ENCODE results near the gene ATP6V0A1.
A peak's percentile ranks its signal among the peaks of the same experiment; 100 is the strongest.

Gene ATP6V0A1

GRCh38 chr17:42494673-42495072 lies 36.0 kb downstream of the ATP6V0A1 start:
- H3F3A ChIP-seq (ENCODE audit: low read depth): 0 out of 2 replicates have a peak, but pooled peaks cover 4% of the 10 kb centered on the region
- TF ChIP-seq CTCF (conservative IDR thresholded peaks at IDR 0.05; ENCODE audit: low read length) (no peak), EZH2phosphoT487 (IDR thresholded peaks at IDR 0.05; ENCODE audit: borderline replicate concordance) (no peak)
- H3K4me1 ChIP-seq (ENCODE audit: insufficient read depth, low read length, poor library complexity, severe bottlenecking): peaks cover 35% of the 10 kb centered on the region
- no peaks in the 10 kb centered on the region for H3K79me2 ChIP-seq (ENCODE audit: insufficient read depth, low read length)
- H3K9ac ChIP-seq (ENCODE audit: low read depth, low read length, poor library complexity, severe bottlenecking): no peak overlapping the region
- H4K20me1 ChIP-seq (ENCODE audit: insufficient read depth, low read length, poor library complexity, severe bottlenecking): no peaks in the 10 kb centered on the region
- no peaks in the 10 kb centered on the region for H3K9me2 ChIP-seq (replicated peaks; ENCODE audit: low read depth, low read length)
- H3K27me3 ChIP-seq (ENCODE audit: insufficient read depth, low read length, poor library complexity, severe bottlenecking): no peaks in the 10 kb centered on the region
- H2AFZ ChIP-seq (ENCODE audit: low read length): no peak overlapping the region
- no peaks in the 10 kb centered on the region for H3K36me3 ChIP-seq (ENCODE audit: insufficient read depth, low read length)
- peak overlapping the region; percentile 30 for H3K4me3 ChIP-seq (ENCODE audit: low read length, poor library complexity, severe bottlenecking)
- peak overlapping the region; percentile 65 for H3K4me2 ChIP-seq (ENCODE audit: low read depth, low read length, poor library complexity, severe bottlenecking)
- H3K9me3 ChIP-seq (ENCODE audit: insufficient read depth, low read depth, low read length): no peaks in the 10 kb centered on the region

- no peaks in the 10 kb centered on the region for H3K36me3 ChIP-seq (ENCODE audit: insufficient read depth, low read length)
- H3K9me3 ChIP-seq (ENCODE audit: insufficient read depth, low read depth, low read length): no peaks in the 10 kb centered on the region
- H2AFZ ChIP-seq (ENCODE audit: low read length): no peak overlapping the region
- no peaks in the 10 kb centered on the region for H3K9me2 ChIP-seq (replicated peaks; ENCODE audit: low read depth, low read length)
- H4K20me1 ChIP-seq (ENCODE audit: insufficient read depth, low read length, poor library complexity, severe bottlenecking): no peaks in the 10 kb centered on the region
- H3K79me2 ChIP-seq (ENCODE audit: insufficient read depth, low read length): no peaks in the 10 kb centered on the region
- peaks cover 28% of the 10 kb centered on the region for H3K4me1 ChIP-seq (ENCODE audit: insufficient read depth, low read length, poor library complexity, severe bottlenecking)
- TF ChIP-seq EZH2phosphoT487 (IDR thresholded peaks at IDR 0.05; ENCODE audit: borderline replicate concordance) (no peak), CTCF (conservative IDR thresholded peaks at IDR 0.05; ENCODE audit: low read length) (no peak)
- no peak overlapping the region for H3K4me3 ChIP-seq (ENCODE audit: low read length, poor library complexity, severe bottlenecking)
- no peaks in the 10 kb centered on the region for H3K27me3 ChIP-seq (ENCODE audit: insufficient read depth, low read length, poor library complexity, severe bottlenecking)
- no peak overlapping the region for H3K9ac ChIP-seq (ENCODE audit: low read depth, low read length, poor library complexity, severe bottlenecking)
- no peak overlapping the region for H3K4me2 ChIP-seq (ENCODE audit: low read depth, low read length, poor library complexity, severe bottlenecking)
- 0 out of 2 replicates have a peak, but pooled peaks cover 4% of the 10 kb centered on the region for H3F3A ChIP-seq (ENCODE audit: low read depth)
These were observed 40.1 kb downstream of the ATP6V0A1 start for GRCh38 chr17:42498828-42499227.

GRCh38 chr17:42502091-42502490 lies 43.4 kb downstream of the ATP6V0A1 start:
- no peaks in the 10 kb centered on the region for H3K36me3 ChIP-seq (ENCODE audit: insufficient read depth, low read length)

More at GRCh38 chr17:42502091-42502490, 43.4 kb downstream of the ATP6V0A1 start:
- H4K20me1 ChIP-seq (ENCODE audit: insufficient read depth, low read length, poor library complexity, severe bottlenecking): no peaks in the 10 kb centered on the region
- no peaks in the 10 kb centered on the region for H3K9me2 ChIP-seq (replicated peaks; ENCODE audit: low read depth, low read length)
- H3K4me3 ChIP-seq (ENCODE audit: low read length, poor library complexity, severe bottlenecking): no peak overlapping the region
- no peaks in the 10 kb centered on the region for H3K4me1 ChIP-seq (ENCODE audit: insufficient read depth, low read length, poor library complexity, severe bottlenecking)
- no peaks in the 10 kb centered on the region for H3K27me3 ChIP-seq (ENCODE audit: insufficient read depth, low read length, poor library complexity, severe bottlenecking)
- no peak for TF ChIP-seq CTCF (conservative IDR thresholded peaks at IDR 0.05; ENCODE audit: low read length)
- TF ChIP-seq EZH2phosphoT487 (IDR thresholded peaks at IDR 0.05; ENCODE audit: borderline replicate concordance): no peak
- no peak overlapping the region for H2AFZ ChIP-seq (ENCODE audit: low read length)
- no peaks in the 10 kb centered on the region for H3F3A ChIP-seq (ENCODE audit: low read depth)
- H3K79me2 ChIP-seq (ENCODE audit: insufficient read depth, low read length): no peaks in the 10 kb centered on the region
- H3K9me3 ChIP-seq (ENCODE audit: insufficient read depth, low read depth, low read length): no peaks in the 10 kb centered on the region
- H3K4me2 ChIP-seq (ENCODE audit: low read depth, low read length, poor library complexity, severe bottlenecking): no peak overlapping the region
- no peak overlapping the region for H3K9ac ChIP-seq (ENCODE audit: low read depth, low read length, poor library complexity, severe bottlenecking)
